NAMALWA (cell line): Measurements from ENCODE around the gene YBX2.
"Not testable (repeated sequence)": the region's sequence is repeated elsewhere in the genome, so short reads cannot be mapped to it uniquely, and the experiment has no call there.

Source experiments
- DNase-seq: peaks from one replicate; pipeline ENCODE4 v3.0.0-alpha.2; 2015; ENCODE audit warnings: low spot score

YBX2 gene

GRCh38 chr17:7294614-7295153 lies at the start of gene YBX2:
YBX2 (minus strand) TSS chr17:7294639; CDS start chr17:7294500, 139 bp downstream.
- DNase-seq = peak; percentile 81

- no peak for DNase-seq
These were observed 48.8 kb upstream of the YBX2 start for GRCh38 chr17:7343250-7343649.

GRCh38 chr17:7341842-7342241 lies 47.4 kb upstream of the YBX2 start:
- no peak for DNase-seq

GRCh38 chr17:7340179-7340578 lies 45.7 kb upstream of the YBX2 start:
- no peak for DNase-seq

- not testable (repeated sequence) for DNase-seq
These were observed 43.2 kb upstream of the YBX2 start for GRCh38 chr17:7337600-7337999.

- DNase-seq = peak; percentile 44
These were observed 42.1 kb upstream of the YBX2 start, which contains the start of gene ACAP1 for GRCh38 chr17:7336240-7337175. ACAP1 (plus strand) TSS chr17:7336529; CDS start chr17:7336735, 206 bp downstream.

GRCh38 chr17:7335765-7336164 lies 41.3 kb upstream of the YBX2 start:
- DNase-seq = not testable (repeated sequence)

- DNase-seq = no peak
These were observed 40.6 kb upstream of the YBX2 start for GRCh38 chr17:7334938-7335538.

- not testable (repeated sequence) for DNase-seq
These were observed 38.2 kb upstream of the YBX2 start for GRCh38 chr17:7332600-7333069.

- no peak for DNase-seq
These were observed 37.7 kb upstream of the YBX2 start for GRCh38 chr17:7332111-7332510.

- DNase-seq = no peak
These were observed 36.2 kb upstream of the YBX2 start for GRCh38 chr17:7330638-7331015.

- peak; percentile 77 for DNase-seq
These were observed 35.7 kb upstream of the YBX2 start for GRCh38 chr17:7329997-7330637.

GRCh38 chr17:7329374-7329996 lies 35.0 kb upstream of the YBX2 start:
- DNase-seq = peak; percentile 97

GRCh38 chr17:7328840-7329373 lies 34.5 kb upstream of the YBX2 start, which contains the start of gene NEURL4:
NEURL4 (minus strand) TSS chr17:7329335; CDS start chr17:7329312, 23 bp downstream.
- peak; percentile 46 for DNase-seq

GRCh38 chr17:7328009-7328408 lies 33.6 kb upstream of the YBX2 start:
- no peak for DNase-seq

- no peak for DNase-seq
These were observed 33.1 kb upstream of the YBX2 start for GRCh38 chr17:7327501-7327900.

- no peak for DNase-seq
These were observed 32.6 kb upstream of the YBX2 start for GRCh38 chr17:7327056-7327455.

- DNase-seq = no peak
These were observed 31.7 kb upstream of the YBX2 start for GRCh38 chr17:7326186-7326585.

- DNase-seq = no peak
These were observed 30.6 kb upstream of the YBX2 start for GRCh38 chr17:7325031-7325528.

GRCh38 chr17:7324438-7324779 lies 30.0 kb upstream of the YBX2 start:
- no peak for DNase-seq

GRCh38 chr17:7323731-7324437 lies 29.4 kb upstream of the YBX2 start:
- DNase-seq = peak; percentile 34
